ENCODE measurements around the gene SH3D19.

DNA sequence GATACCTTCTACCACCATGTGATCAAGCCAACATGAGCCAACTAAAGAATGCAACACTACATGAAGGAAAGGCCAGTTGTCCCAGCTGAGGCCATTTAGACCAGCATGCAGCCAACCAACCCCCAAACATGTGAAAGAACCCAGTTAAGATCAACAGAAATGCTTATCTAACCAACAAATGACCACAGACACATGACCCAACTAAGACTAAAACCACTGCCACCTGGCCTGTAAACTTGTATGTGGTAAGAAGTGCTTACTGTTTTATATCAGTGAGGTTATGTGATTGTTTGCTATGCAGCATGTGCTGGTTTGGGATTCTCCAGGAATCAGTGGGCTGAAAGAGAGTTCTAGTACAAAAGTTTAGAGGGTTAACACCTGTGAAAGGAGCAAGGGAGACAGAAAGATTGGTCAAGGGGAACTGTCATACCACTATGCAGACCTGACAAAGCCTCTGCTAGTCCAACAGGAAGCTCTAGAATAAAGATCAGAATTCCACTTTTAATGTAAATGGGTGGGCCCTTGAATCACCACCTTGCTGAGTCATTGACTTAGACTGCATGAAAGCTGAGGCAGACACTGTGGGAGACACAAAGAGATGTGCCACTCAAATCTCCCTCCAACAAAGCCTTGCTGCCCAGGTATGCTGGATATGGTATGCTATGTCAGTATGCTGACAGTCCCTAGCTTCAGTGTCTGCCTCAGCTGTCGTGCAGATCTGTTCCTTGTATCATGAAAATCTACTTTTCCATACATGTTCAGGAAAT is 6.1 kb upstream of the SH3D19 start:
- TF ChIP-seq, protein P1, sequence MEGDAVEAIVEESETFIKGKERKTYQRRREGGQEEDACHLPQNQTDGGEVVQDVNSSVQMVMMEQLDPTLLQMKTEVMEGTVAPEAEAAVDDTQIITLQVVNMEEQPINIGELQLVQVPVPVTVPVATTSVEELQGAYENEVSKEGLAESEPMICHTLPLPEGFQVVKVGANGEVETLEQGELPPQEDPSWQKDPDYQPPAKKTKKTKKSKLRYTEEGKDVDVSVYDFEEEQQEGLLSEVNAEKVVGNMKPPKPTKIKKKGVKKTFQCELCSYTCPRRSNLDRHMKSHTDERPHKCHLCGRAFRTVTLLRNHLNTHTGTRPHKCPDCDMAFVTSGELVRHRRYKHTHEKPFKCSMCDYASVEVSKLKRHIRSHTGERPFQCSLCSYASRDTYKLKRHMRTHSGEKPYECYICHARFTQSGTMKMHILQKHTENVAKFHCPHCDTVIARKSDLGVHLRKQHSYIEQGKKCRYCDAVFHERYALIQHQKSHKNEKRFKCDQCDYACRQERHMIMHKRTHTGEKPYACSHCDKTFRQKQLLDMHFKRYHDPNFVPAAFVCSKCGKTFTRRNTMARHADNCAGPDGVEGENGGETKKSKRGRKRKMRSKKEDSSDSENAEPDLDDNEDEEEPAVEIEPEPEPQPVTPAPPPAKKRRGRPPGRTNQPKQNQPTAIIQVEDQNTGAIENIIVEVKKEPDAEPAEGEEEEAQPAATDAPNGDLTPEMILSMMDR (IDR thresholded peaks at IDR 0.05): no peak
- TF ChIP-seq POLR2A (IDR thresholded peaks at IDR 0.05): no peak

Measured in Peyer's patch (tissue), 4 donors.